ENCODE data around the gene MRPL50.

The MRPL50 gene

DNA sequence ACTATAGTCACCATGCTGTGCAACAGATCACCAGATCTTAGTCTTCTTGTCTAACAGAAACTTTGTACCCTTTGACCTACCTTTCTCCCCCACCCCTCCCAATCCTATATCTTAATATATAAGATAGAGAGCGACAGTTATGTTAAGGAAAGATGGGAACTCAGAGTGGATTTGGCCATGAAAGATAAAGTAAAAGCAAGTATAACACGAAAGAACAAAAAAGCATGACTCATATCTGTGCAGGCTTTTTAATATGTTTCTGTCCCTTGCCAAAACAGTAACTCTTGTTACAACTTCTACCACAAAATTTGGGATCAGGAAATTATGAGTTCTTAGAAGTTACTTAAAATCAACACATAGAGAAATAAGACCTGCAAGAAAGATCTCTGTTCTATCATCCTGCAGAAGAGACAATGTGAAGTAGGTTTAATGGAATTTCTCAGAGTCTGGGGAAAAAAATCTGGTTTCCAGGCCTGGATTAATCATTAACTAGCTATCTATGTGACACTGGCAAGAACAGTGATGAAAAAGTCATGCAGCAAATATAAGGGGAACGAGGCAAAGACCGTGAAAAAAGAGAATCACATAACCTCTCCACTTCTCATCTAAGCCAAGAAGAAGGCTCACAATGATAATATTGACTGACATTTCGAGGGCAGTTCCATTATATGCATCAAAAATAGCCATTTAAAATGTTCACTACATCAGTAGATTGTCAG lies 32.2 kb downstream of the MRPL50 start:
- no peak for TF ChIP-seq ZNF324 (tag by site-specific recombination; IDR thresholded peaks at IDR 0.05)
- no peak for TF ChIP-seq WT1 (tag by site-specific recombination; IDR thresholded peaks at IDR 0.05)
- TF ChIP-seq, protein P1, sequence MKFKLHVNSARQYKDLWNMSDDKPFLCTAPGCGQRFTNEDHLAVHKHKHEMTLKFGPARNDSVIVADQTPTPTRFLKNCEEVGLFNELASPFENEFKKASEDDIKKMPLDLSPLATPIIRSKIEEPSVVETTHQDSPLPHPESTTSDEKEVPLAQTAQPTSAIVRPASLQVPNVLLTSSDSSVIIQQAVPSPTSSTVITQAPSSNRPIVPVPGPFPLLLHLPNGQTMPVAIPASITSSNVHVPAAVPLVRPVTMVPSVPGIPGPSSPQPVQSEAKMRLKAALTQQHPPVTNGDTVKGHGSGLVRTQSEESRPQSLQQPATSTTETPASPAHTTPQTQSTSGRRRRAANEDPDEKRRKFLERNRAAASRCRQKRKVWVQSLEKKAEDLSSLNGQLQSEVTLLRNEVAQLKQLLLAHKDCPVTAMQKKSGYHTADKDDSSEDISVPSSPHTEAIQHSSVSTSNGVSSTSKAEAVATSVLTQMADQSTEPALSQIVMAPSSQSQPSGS (tag by site-specific recombination; IDR thresholded peaks at IDR 0.05; ENCODE audit: low read depth): no peak
- TF ChIP-seq ZNF155 (tag by site-specific recombination; IDR thresholded peaks at IDR 0.05): no peak
- TF ChIP-seq ZNF174 (tag by site-specific recombination; IDR thresholded peaks at IDR 0.05): no peak

DNA sequence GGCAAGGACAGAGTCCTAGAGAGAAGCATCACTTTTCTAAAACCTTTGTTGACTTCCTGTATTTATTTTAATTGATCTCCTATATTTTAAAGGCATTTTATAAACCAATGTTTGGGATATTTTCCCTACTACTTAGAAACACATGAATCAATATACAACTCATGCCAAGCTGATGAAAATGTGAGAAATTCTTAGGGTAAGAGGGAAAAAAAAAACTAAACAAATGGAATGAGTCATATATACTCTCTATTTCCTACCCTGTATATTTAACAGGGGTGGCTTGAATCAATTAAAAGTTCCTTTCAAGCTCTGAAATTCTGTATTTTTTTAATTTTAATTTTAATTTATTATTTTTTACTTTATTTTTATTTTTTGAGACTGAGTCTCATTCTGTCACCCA lies 33.2 kb downstream of the MRPL50 start:
- H3K36me3 ChIP-seq (ENCODE audit: control insufficient read depth in 2 of 2, insufficient read depth in 1 of 2, low read length in 2 of 2): no peaks in the 10 kb centered on the region
- CTCF ChIA-PET: interaction anchor here (0.6 to 0.7 kb wide), 2 partner anchors 30 to 296 kb away, joined by 3 to 4 read pairs; no protein-coding TSS in a partner anchor
- no peak overlapping the region for H3K4me3 ChIP-seq (ENCODE audit: low read depth, low read length)
- TF ChIP-seq ZNF571 (tag by site-specific recombination; IDR thresholded peaks at IDR 0.05): no peak
- no peak for TF ChIP-seq ZBTB1 (tag by site-specific recombination; IDR thresholded peaks at IDR 0.05)
- POLR2A ChIA-PET: no interaction called here
- H3K9me3 ChIP-seq (ENCODE audit: control insufficient read depth, insufficient read depth, low read depth, low read length): no peaks in the 10 kb centered on the region
- H3K27ac ChIP-seq (ENCODE audit: extremely low read depth, low read depth, low read length): no peak overlapping the region
- no peaks in the 10 kb centered on the region for H3K4me1 ChIP-seq (ENCODE audit: control insufficient read depth, insufficient read depth, low read length)

More for the DNA sequence above, 32.2 kb downstream of the MRPL50 start:
- no peaks in the 10 kb centered on the region for H3K36me3 ChIP-seq (ENCODE audit: control insufficient read depth in 2 of 2, insufficient read depth in 1 of 2, low read length in 2 of 2)
- no peaks in the 10 kb centered on the region for H3K9me3 ChIP-seq (ENCODE audit: control insufficient read depth, insufficient read depth, low read depth, low read length)
- no peak overlapping the region for H3K4me3 ChIP-seq (ENCODE audit: low read depth, low read length)
- ChIA-PET CTCF (no interaction called here), POLR2A (no interaction called here)
- no peak overlapping the region for H3K27ac ChIP-seq (ENCODE audit: extremely low read depth, low read depth, low read length)
- no peaks in the 10 kb centered on the region for H3K4me1 ChIP-seq (ENCODE audit: control insufficient read depth, insufficient read depth, low read length)

DNA sequence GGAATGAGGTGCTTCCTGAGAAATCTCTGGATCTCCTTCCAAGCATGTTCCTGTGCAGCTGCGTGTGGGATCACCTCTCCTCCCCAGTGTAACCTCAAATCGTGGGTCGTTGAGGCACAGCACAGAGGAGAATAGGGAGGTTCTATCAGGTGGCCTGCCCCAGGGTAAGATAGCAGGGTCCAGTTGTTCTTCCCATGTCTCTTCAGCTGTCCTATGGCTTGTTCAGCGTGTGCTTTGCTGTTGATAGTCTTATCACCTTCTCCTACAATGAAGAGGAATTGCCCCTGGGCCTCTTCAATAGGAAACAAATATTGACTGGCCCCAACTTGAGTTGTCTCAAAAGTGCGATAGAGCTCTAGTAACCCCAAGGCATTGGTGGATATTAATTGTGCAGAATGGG lies 36.0 kb downstream of the MRPL50 start:
- POLR2A ChIA-PET: no interaction called here

DNA sequence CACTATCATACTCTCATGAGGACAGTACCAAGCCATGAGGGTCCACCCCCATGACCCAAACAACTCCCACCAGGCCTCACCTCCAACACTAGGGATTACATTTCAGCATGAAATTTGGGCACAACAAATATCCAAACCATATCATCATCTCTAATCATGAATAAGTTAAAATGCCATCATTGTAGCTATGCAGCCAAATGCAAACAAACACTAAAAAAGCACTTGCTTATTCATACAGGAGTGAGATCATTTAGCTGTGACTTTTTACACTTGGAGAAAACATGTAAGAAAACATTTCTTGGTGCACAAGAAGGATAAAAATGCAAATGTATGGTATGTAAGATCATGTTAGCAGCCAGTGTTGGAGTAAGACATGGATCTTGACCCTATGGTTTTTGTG lies 37.8 kb downstream of the MRPL50 start:
- H3K36me3 ChIP-seq (ENCODE audit: control insufficient read depth in 2 of 2, insufficient read depth in 1 of 2, low read length in 2 of 2): no peaks in the 10 kb centered on the region
- CTCF ChIA-PET: interaction anchor here (1.0 kb wide), 1 partner anchor 28 kb away, joined by 3 read pairs; no protein-coding TSS in a partner anchor
- TF ChIP-seq, protein P2, sequence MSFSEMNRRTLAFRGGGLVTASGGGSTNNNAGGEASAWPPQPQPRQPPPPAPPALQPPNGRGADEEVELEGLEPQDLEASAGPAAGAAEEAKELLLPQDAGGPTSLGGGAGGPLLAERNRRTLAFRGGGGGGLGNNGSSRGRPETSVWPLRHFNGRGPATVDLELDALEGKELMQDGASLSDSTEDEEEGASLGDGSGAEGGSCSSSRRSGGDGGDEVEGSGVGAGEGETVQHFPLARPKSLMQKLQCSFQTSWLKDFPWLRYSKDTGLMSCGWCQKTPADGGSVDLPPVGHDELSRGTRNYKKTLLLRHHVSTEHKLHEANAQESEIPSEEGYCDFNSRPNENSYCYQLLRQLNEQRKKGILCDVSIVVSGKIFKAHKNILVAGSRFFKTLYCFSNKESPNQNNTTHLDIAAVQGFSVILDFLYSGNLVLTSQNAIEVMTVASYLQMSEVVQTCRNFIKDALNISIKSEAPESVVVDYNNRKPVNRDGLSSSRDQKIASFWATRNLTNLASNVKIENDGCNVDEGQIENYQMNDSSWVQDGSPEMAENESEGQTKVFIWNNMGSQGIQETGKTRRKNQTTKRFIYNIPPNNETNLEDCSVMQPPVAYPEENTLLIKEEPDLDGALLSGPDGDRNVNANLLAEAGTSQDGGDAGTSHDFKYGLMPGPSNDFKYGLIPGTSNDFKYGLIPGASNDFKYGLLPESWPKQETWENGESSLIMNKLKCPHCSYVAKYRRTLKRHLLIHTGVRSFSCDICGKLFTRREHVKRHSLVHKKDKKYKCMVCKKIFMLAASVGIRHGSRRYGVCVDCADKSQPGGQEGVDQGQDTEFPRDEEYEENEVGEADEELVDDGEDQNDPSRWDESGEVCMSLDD (tag by site-specific recombination; IDR thresholded peaks at IDR 0.05): no peak
- TF ChIP-seq, protein P3, sequence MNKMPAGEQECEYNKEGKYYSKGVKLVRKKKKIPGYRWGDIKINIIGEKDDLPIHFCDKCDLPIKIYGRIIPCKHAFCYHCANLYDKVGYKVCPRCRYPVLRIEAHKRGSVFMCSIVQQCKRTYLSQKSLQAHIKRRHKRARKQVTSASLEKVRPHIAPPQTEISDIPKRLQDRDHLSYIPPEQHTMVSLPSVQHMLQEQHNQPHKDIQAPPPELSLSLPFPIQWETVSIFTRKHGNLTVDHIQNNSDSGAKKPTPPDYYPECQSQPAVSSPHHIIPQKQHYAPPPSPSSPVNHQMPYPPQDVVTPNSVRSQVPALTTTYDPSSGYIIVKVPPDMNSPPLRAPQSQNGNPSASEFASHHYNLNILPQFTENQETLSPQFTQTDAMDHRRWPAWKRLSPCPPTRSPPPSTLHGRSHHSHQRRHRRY (tag by site-specific recombination; IDR thresholded peaks at IDR 0.05): no peak
- TF ChIP-seq ZXDB (tag by site-specific recombination; IDR thresholded peaks at IDR 0.05) (no peak), SP7 (tag by site-specific recombination; IDR thresholded peaks at IDR 0.05) (no peak)
- H3K9me3 ChIP-seq (ENCODE audit: control insufficient read depth, insufficient read depth, low read depth, low read length): no peaks in the 10 kb centered on the region
- POLR2A ChIA-PET: no interaction called here
- no peaks in the 10 kb centered on the region for H3K4me1 ChIP-seq (ENCODE audit: control insufficient read depth, insufficient read depth, low read length)
- H3K27ac ChIP-seq (ENCODE audit: extremely low read depth, low read depth, low read length): no peak overlapping the region
- H3K4me3 ChIP-seq (ENCODE audit: low read depth, low read length): no peak overlapping the region

More for the DNA sequence above, 36.0 kb downstream of the MRPL50 start:
- H3K36me3 ChIP-seq (ENCODE audit: control insufficient read depth in 2 of 2, insufficient read depth in 1 of 2, low read length in 2 of 2): no peaks in the 10 kb centered on the region
- TF ChIP-seq ZNF514 (tag by site-specific recombination; IDR thresholded peaks at IDR 0.05) (no peak), GLIS2 (tag by site-specific recombination; IDR thresholded peaks at IDR 0.05) (no peak), ZNF560 (tag by site-specific recombination; IDR thresholded peaks at IDR 0.05; ENCODE audit: borderline replicate concordance) (no peak), ZBTB7A (tag by site-specific recombination; IDR thresholded peaks at IDR 0.05; ENCODE audit: low read depth) (no peak)
- TF ChIP-seq, protein P4, sequence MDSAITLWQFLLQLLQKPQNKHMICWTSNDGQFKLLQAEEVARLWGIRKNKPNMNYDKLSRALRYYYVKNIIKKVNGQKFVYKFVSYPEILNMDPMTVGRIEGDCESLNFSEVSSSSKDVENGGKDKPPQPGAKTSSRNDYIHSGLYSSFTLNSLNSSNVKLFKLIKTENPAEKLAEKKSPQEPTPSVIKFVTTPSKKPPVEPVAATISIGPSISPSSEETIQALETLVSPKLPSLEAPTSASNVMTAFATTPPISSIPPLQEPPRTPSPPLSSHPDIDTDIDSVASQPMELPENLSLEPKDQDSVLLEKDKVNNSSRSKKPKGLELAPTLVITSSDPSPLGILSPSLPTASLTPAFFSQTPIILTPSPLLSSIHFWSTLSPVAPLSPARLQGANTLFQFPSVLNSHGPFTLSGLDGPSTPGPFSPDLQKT (IDR thresholded peaks at IDR 0.05; ENCODE audit: borderline replicate concordance, low read depth, low read length): no peak
- no peaks in the 10 kb centered on the region for H3K9me3 ChIP-seq (ENCODE audit: control insufficient read depth, insufficient read depth, low read depth, low read length)
- H3K27ac ChIP-seq (ENCODE audit: extremely low read depth, low read depth, low read length): no peak overlapping the region
- CTCF ChIA-PET: interaction anchor here (1.3 kb wide), 1 partner anchor 26 kb away, joined by 4 read pairs; no protein-coding TSS in a partner anchor
- H3K4me3 ChIP-seq (ENCODE audit: low read depth, low read length): no peak overlapping the region
- no peaks in the 10 kb centered on the region for H3K4me1 ChIP-seq (ENCODE audit: control insufficient read depth, insufficient read depth, low read length)

Measured in HEK293 (cell line).